Kidney epithelial cell (primary cell): ENCODE data around the gene CSRNP3. TPM values are rescaled to one million over a fixed set of nuclear protein-coding genes. Genes with fewer than 3 reads are reported as not detected.
"Not testable (repeated sequence)": the region's sequence is repeated elsewhere in the genome, so short reads cannot be mapped to it uniquely, and the experiment has no call there.

ENCODE experiments used
- DNase-seq: peaks from one replicate; pipeline ENCODE4 v3.0.0-alpha.2; 2010; ENCODE audit warnings: low read depth
- H3K27me3 ChIP-seq: 2 replicates; pipeline ENCODE4 v1.6.0; 2011; ENCODE audit warnings: low read length; ENCODE audit not compliant: control insufficient read depth, insufficient read depth
- H3K36me3 ChIP-seq: 2 replicates; pipeline ENCODE4 v1.5.1; 2011; ENCODE audit warnings: low read length; ENCODE audit not compliant: control insufficient read depth, insufficient read depth
- H3K4me3 ChIP-seq: 2 replicates; pipeline ENCODE4 v1.5.1; 2011; ENCODE audit warnings: low read depth, mild to moderate bottlenecking, control low read depth, low read length
- total RNA-seq: library from RNA; depleted of rRNA; stranded (reverse); fragments of >200 nt; gene quantifications from 2 replicates; pipeline ENCODE4 v1.2.3, GENCODE V29; 2015
- TF ChIP-seq, protein P1 (sequence below): IDR thresholded peaks from 2 replicates; pipeline ENCODE4 v1.5.1; 2011; ENCODE audit warnings: mild to moderate bottlenecking, moderate library complexity, low read length, control low read depth, inconsistent platforms; ENCODE audit not compliant: insufficient read depth, poor library complexity, severe bottlenecking

Gene CSRNP3
- total RNA-seq, 1 donor from 2014 or later: 1.6 TPM

DNA sequence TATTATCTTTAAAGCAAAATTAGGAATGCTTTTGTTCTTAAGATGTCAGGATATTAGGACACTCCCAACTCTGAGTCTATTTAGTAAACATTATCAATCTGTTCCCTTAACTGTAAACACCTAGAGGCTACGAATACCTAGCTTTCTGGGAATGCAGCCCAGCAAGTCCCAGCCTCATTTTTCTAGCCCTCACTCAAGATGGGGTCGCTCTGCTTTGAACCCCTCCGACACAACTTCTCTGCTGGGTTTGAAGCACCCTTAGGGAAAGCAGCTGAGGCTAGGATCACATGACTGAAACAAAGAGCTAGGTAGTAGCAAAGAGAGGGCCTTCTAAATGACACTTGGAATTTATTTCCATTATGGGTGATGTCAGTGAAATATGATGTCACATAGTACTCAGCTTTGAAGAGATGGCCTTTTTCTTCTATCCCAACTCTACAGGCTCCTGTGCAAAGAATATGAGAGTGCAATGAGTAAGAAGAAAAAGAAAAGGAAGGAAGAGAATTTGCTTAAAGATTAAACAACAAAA lies 114.7 kb downstream of the CSRNP3 start:
- TF ChIP-seq, protein P1, sequence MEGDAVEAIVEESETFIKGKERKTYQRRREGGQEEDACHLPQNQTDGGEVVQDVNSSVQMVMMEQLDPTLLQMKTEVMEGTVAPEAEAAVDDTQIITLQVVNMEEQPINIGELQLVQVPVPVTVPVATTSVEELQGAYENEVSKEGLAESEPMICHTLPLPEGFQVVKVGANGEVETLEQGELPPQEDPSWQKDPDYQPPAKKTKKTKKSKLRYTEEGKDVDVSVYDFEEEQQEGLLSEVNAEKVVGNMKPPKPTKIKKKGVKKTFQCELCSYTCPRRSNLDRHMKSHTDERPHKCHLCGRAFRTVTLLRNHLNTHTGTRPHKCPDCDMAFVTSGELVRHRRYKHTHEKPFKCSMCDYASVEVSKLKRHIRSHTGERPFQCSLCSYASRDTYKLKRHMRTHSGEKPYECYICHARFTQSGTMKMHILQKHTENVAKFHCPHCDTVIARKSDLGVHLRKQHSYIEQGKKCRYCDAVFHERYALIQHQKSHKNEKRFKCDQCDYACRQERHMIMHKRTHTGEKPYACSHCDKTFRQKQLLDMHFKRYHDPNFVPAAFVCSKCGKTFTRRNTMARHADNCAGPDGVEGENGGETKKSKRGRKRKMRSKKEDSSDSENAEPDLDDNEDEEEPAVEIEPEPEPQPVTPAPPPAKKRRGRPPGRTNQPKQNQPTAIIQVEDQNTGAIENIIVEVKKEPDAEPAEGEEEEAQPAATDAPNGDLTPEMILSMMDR: no peak
- DNase-seq: no peak
- H3K27me3 ChIP-seq: no peaks in the 10 kb centered on the region
- no peak overlapping the region for H3K4me3 ChIP-seq
- H3K36me3 ChIP-seq: no peaks in the 10 kb centered on the region

DNA sequence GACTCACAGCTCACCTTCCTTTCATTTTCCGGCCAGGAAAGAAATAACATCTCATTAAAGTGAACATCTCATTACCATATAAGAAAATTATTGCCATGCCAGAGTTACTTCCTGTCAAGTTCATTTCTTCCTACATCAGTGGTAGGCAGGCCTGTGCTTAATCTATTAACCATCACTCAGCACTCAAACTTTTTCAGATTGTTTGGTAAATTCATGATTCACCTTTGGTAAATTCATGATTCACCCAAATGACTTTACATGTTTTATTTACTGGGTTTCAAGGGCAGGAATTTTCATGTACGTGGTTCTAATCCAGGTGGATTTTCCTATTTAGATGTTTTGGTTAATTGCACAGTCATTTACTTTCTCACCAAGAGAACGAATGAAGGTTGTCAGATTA lies 116.5 kb downstream of the CSRNP3 start:
- H3K27me3 ChIP-seq: no peaks in the 10 kb centered on the region
- TF ChIP-seq, protein P1: no peak
- no peak overlapping the region for H3K4me3 ChIP-seq
- H3K36me3 ChIP-seq: no peaks in the 10 kb centered on the region
- no peak for DNase-seq

DNA sequence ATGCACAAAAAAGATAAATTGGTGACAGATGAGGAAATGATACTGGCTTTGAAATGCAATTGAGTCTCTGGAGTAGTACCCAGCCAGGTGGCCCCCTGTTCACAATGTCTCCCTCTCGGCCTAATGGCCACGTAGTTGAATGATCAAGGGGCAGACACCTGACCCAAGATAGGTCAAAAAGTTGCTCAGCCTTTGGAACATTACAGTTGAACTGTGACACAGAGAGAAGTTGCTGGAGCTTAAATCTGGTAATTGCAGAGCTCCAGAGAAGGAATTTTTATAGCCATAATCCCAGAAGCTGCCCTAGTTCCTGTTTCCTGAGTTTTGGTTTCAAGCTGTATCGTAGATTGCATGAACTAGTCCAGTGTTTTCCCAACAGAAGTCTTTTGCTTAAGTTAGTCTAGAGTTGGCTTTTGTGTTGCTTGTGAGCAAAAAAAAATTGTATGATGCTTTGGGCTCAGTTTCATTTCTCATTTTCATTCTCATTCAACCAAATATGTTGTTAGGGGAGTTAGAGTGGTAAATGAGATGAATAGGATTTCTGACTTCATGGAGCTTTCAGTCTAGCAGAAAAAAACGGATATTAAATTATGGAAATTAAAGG lies 117.9 kb downstream of the CSRNP3 start:
- TF ChIP-seq, protein P1: no peak
- Histone ChIP-seq H3K36me3 (no peaks in the 10 kb centered on the region), H3K27me3 (no peaks in the 10 kb centered on the region), H3K4me3 (no peak overlapping the region)
- DNase-seq: no peak

DNA sequence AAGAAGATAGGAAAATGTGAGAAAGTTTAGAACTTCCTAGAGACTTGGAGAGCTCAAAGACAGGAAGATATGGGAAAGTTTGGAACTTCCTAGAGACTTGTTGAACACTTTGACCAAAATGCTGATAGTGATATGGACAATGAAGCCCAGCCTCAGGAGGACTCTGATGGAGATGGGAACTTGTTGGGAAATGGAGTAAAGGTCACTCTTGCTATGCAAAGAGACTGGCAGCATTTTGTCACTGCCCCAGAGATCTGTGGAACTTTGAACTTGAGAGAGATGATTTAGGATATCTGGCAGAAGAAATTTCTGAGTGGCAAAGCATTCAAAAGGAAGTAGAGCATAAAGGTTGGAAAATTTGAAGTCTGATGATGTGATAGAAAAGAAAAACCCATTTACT lies 121.5 kb downstream of the CSRNP3 start:
- not testable (repeated sequence) for DNase-seq, H3K36me3 ChIP-seq, H3K4me3 ChIP-seq, H3K27me3 ChIP-seq

DNA sequence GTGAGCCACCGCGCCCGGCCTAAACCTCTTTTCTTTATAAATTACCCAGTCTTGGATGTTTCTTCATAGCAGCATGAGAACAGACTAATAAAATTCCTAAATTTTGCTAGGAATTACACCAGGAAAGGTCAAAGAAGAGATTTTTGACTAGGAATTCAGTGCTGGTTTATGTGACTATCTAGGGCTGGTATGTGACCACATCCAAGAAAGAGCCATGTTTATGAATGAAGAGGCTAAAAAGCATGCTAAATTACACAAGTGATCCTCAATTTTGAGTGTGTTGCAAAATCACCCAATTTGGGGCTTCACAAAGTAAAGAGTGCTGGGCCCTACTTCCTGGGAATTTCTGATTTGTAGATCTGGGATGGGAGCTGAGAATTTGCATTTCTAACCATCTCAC lies 123.6 kb downstream of the CSRNP3 start:
- Histone ChIP-seq H3K27me3 (no peaks in the 10 kb centered on the region), H3K36me3 (no peaks in the 10 kb centered on the region), H3K4me3 (no peak overlapping the region)
- TF ChIP-seq, protein P1: no peak
- no peak for DNase-seq

DNA sequence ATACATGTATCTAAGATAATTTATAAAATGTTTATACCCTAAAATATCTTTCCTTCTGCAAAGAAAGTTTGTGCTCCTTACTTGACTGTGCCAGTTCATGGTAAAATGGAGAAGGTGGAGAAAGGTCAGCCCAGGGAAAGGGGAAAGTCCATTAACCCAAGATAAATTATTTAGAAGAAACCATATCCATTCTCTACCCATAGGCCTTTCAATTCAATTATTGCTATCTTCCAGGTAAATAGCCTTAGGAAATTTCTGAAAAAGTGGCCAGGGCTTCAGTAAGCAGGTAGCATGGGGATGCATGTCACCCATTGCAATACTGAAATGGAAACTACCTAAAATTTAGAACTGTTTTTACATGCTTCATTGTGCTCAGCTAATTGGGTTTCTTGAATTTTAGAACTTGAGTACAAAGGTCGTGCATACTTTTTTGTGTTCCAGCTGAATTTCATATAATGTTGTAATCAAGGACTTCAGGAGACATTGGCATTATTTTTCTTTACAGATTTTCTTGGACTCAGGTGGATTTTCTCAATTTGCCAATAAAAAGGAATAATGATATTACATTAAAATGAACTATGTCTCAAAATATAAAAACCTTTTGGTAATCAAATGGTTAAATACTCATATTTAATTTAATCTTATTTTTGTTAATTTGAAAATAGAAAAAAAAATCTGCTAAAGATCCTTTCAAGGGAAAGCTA lies 124.9 kb downstream of the CSRNP3 start:
- no peaks in the 10 kb centered on the region for H3K27me3 ChIP-seq
- no peak overlapping the region for H3K4me3 ChIP-seq
- no peaks in the 10 kb centered on the region for H3K36me3 ChIP-seq
- TF ChIP-seq, protein P1: no peak
- no peak for DNase-seq
